ENCODE measurements around the gene MDFIC.

- TF ChIP-seq CTCF (IDR thresholded peaks at IDR 0.05; ENCODE audit: poor library complexity): no peak
- TF ChIP-seq EZH2 (IDR thresholded peaks at IDR 0.05; ENCODE audit: borderline replicate concordance): no peak
- TF ChIP-seq EZH2phosphoT487 (IDR thresholded peaks at IDR 0.05; ENCODE audit: low read depth, severe bottlenecking, unreplicated experiment): no peak
Measured at GRCh38 chr7:115044224-115044623, 122.3 kb downstream of the MDFIC start.

All from hepatocyte (in vitro differentiated cells).